Measurements from ENCODE around the gene EFNB1. TPM values are rescaled to one million over a fixed set of nuclear protein-coding genes. Genes with fewer than 3 reads are reported as not detected.
A peak's percentile ranks its signal among the peaks of the same experiment; 100 is the strongest.

Gene EFNB1
- total RNA-seq, 1 donor from 2014 or later: 44.1 TPM

- peak overlapping the region; percentile 73 for H3K4me3 ChIP-seq (ENCODE audit: low read depth, low read length)
- no peak for TF ChIP-seq CTCF (conservative IDR thresholded peaks at IDR 0.05; ENCODE audit: low read depth, low read length)
- no peak for DNase-seq (ENCODE audit: low read depth)
Observed at GRCh38 chrX:68829582-68830418, 979 bp downstream of the EFNB1 start.

- peak overlapping the region; percentile 73 for H3K4me3 ChIP-seq (ENCODE audit: low read depth, low read length)
- no peak for TF ChIP-seq CTCF (conservative IDR thresholded peaks at IDR 0.05; ENCODE audit: low read depth, low read length)
- DNase-seq (ENCODE audit: low read depth): no peak
Observed at GRCh38 chrX:68830419-68831404, 1.9 kb downstream of the EFNB1 start.

- DNase-seq (ENCODE audit: low read depth): no peak
- TF ChIP-seq CTCF (conservative IDR thresholded peaks at IDR 0.05; ENCODE audit: low read depth, low read length): no peak
- peak overlapping the region; percentile 73 for H3K4me3 ChIP-seq (ENCODE audit: low read depth, low read length)
Observed at GRCh38 chrX:68831405-68832100, 2.7 kb downstream of the EFNB1 start.

GRCh38 chrX:68832101-68832416 is 3.2 kb downstream of the EFNB1 start:
- no peak for DNase-seq (ENCODE audit: low read depth)
- TF ChIP-seq CTCF (conservative IDR thresholded peaks at IDR 0.05; ENCODE audit: low read depth, low read length): no peak
- peak overlapping the region; percentile 73 for H3K4me3 ChIP-seq (ENCODE audit: low read depth, low read length)

- peak overlapping the region; percentile 73 for H3K4me3 ChIP-seq (ENCODE audit: low read depth, low read length)
- TF ChIP-seq CTCF (conservative IDR thresholded peaks at IDR 0.05; ENCODE audit: low read depth, low read length): no peak
- no peak for DNase-seq (ENCODE audit: low read depth)
Observed at GRCh38 chrX:68832516-68833447, 4.0 kb downstream of the EFNB1 start.

GRCh38 chrX:68833448-68833805 is 4.6 kb downstream of the EFNB1 start:
- DNase-seq (ENCODE audit: low read depth): no peak
- H3K4me3 ChIP-seq (ENCODE audit: low read depth, low read length): no peak overlapping the region
- no peak for TF ChIP-seq CTCF (conservative IDR thresholded peaks at IDR 0.05; ENCODE audit: low read depth, low read length)

Data from epithelial cell of proximal tubule (primary cell).